ENCODE data around the gene PMPCA.

PMPCA gene

GRCh38 chr9:136456258-136456657, 45.8 kb downstream of the PMPCA start:
- DNase-seq (ENCODE audit: low spot score): no peak

- no peak for DNase-seq (ENCODE audit: low spot score)
Observed at GRCh38 chr9:136457326-136457725, 46.9 kb downstream of the PMPCA start.

DNA sequence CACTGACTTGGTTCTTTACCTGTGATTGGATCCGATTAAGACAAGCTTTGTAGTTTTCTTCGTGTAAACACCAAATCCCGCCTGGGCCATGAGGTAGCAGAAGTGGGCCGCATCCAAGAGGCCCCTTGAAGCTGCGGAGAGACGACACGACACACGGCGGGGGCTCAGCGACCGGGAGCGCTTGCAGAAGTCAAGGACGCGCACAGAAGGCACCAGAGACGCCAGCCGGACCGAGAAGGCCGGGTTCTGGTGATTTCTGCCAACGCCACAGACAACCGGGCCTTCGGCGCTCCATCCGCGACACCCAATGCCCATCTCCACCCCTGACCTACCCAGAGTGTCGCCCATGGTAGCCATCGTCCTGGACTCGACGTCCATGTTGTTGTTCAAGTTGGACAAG, 49.0 kb downstream of the PMPCA start:
- DNase-seq (ENCODE audit: low spot score): no peak

- no peak for DNase-seq (ENCODE audit: low spot score)
Observed at GRCh38 chr9:136460772-136461325, 50.4 kb downstream of the PMPCA start.

- no peak for DNase-seq (ENCODE audit: low spot score)
Observed at GRCh38 chr9:136462664-136463063, 52.2 kb downstream of the PMPCA start.

- no peak for DNase-seq (ENCODE audit: low spot score)
Observed at GRCh38 chr9:136463578-136463977, 53.1 kb downstream of the PMPCA start.

DNA sequence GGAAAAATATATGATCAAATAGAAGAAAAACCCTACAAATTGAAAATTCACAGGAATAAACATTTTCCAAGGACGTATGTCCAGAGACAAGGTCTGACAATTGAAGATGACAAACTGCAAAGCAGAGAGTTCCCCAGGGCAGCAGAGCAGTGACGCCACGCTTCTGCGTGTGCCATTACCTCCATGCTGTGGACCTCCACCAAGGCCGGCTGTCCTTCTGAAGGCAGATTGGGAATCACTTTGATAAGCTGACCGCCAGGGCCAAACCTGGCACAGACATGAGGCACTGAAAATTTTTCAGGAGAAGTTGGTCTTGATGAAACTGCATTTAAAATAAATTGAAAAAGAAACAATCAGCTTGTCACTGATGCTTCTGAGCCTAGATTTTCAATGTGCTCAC, 53.8 kb downstream of the PMPCA start:
- DNase-seq (ENCODE audit: low spot score): no peak

- no peak for DNase-seq (ENCODE audit: low spot score)
Observed at GRCh38 chr9:136465500-136466154, 55.2 kb downstream of the PMPCA start.

GRCh38 chr9:136466155-136466541, 55.7 kb downstream of the PMPCA start:
- no peak for DNase-seq (ENCODE audit: low spot score)

DNA sequence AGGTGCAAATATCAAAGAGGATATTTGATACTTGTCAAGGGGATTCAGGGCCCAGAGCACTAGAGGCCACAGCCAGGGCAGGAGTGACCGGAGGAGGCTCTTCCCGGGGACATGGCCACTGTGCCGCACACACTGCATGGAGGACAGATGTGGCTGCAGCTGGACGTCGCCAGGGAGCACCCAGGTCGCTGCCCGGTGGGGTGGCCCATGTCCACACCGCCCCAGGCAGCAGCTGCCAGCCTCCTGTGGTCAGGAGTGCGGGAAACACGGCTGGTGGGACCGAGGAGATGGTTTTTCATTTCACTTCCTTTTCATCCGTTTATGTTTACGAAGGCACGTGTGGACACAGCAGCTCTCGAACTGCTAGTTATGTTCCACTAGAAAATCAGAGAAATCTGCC, 57.3 kb downstream of the PMPCA start:
- DNase-seq (ENCODE audit: low spot score): no peak

GRCh38 chr9:136470356-136470755, 59.9 kb downstream of the PMPCA start:
- no peak for DNase-seq (ENCODE audit: low spot score)

GRCh38 chr9:136470792-136471469, 60.5 kb downstream of the PMPCA start:
- no peak for DNase-seq (ENCODE audit: low spot score)

DNA sequence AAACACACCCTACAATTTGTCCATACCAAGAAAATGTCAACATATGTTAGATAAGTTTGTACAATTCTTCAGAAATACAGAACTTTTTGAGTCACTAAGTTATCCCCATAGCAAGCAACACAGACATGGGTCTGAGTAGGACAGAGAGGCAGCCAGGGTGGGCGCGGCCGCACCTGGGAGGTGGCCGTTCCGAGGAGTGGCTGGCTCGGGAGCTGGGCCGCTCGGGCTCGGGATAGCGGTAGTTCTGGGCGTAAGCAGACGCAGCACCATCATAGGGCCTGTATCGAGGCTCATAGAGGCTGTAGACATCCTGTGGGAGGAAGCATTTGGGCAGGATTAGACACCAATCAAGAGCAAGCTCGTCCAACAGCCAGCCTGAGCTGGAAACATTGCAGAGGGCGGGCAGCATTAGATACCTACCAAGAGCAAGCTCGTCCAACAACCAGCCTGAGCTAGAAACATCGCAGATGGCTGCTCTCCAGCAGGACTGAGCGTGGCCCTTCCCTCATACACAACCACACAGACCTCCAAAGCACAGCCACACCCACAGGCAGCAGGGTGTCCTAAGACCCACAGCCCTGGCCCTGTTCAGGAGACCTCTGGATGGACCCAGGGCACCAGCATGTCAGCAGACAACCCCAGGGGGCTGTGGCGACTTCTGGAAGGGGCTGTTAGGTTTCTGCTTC, 61.5 kb downstream of the PMPCA start:
- no peak for DNase-seq (ENCODE audit: low spot score)

DNA sequence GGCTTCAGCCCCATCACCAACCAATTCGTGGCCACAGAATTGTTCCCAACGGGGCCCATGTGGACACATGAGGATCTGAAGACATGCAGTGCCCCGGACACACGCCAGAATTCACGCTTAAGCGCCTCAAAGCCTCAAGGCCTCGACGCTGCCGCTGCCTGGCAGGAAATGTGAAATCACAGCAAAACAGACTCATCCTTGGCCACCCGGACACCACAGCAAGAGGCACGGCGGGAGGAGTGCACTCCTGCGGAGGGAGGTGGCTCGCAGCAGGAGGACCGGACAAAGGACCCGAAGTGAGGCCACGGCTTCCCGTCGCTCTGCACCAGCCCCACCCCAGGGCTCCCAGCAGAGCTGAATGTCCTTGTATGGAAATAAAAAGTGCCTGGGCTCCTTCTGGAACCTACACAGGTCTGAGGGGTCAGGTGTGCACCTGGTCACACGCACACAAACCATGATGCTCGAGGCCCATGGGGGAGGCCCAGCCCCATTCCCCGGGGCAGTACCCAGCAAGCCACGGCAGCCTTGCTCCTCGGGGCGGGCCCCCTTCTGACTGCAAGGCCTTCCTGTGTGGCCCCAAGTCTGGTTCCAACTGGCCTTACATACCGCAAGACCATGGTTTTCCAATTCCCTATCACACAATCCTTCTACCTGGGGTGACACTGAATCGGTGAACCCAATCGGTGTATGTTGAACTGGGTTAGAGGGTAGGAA, 62.3 kb downstream of the PMPCA start:
- DNase-seq (ENCODE audit: low spot score): no peak

DNA sequence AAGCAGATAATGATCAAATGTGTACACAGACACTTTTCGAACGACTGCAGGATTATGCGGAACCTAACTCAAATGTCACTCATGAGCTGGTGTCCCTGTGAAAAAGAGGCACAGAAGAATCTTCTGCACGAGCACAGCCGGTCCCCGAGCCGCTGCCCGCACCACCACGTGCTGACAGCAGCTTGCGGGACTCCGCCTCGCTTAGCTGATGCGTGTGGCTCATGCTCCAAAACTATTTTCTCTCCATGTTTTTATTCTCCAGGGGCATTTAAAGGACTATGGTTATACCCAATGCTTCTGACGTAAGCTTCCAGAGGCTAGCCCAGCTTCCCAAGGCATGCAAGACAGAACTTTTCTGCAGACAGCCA, 62.9 kb downstream of the PMPCA start:
- no peak for DNase-seq (ENCODE audit: low spot score)

Data from hematopoietic multipotent progenitor cell treated with erythropoietin and hydrocortisone succinate and interleukin-3 and kit ligand, for 17 days (in vitro differentiated cells).